K562 (cell line): ENCODE measurements around the gene DNAJC6. TPM values are rescaled to one million over a fixed set of nuclear protein-coding genes. Genes with fewer than 3 reads are reported as not detected.

ENCODE experiments used
- ATAC-seq: fragments of 200-7000 bp; cut with Tn5 transposase; 3 replicates; pipeline ENCODE4 v1.9.1; 2020; ENCODE audit warnings: moderate library complexity
- BruUV-seq: library from RNA; stranded (reverse); fragments of 400-500 nt; replicated peaks from 2 replicates; lab custom pipeline; 2021; lab: Mats Ljungman, UMichigan
- CTCF ChIA-PET: fragments of 300-600 bp; formaldehyde crosslinking; extraction: SDS; loops from one replicate; lab custom pipeline; 2021; ENCODE audit warnings: low intra/inter-chr PET ratio; lab: Yijun Ruan, JAX
- POLR2A ChIA-PET: fragments of 300-600, 350-650 bp; sonication (Branson Sonifier 250); formaldehyde crosslinking; extraction: SDS; loops from one replicate; lab custom pipeline; 2021; ENCODE audit warnings: antibody characterized with exemption, inconsistent platforms; lab: Yijun Ruan, JAX
- DNase-seq, 4 experiments: peaks; one replicate each; pipeline versions ENCODE4 v3.0.0 to v3.0.0-alpha.2; 2011 to 2018; ENCODE audit warnings: low spot score in 3 of 4, mixed read lengths in 3 of 4; ENCODE audit errors: extremely low read depth in 1 of 4
- FAIRE-seq: peaks from 2 replicates; lab custom pipeline; 2011; peaks lifted over from hg19 to GRCh38; lab: Jason Lieb, UNC
- H2AFZ ChIP-seq: 2 replicates; pipeline ENCODE4 v1.6.0; 2011; ENCODE audit warnings: low read depth, low read length, control low read depth, inconsistent platforms
- H3K27ac ChIP-seq: fragments of 200-600 bp; 3 replicates; pipeline ENCODE4 v1.8.0; 2011; ENCODE audit warnings: low read depth, mild to moderate bottlenecking, control low read depth, inconsistent platforms, low read length, moderate library complexity, mixed read lengths; ENCODE audit errors: extremely low read depth
- H3K27me3 ChIP-seq, 2 experiments: fragments of 300-600 bp in 1 of 2; 2 replicates in 1 of 2; 3 replicates in 1 of 2; pipeline versions ENCODE4 v1.6.0 to v1.8.0; 2011; ENCODE audit warnings: inconsistent platforms in 2 of 2, low read length in 2 of 2, mild to moderate bottlenecking in 1 of 2, mixed read lengths in 1 of 2, moderate library complexity in 1 of 2; ENCODE audit not compliant: control insufficient read depth in 2 of 2, insufficient read depth in 2 of 2
- H3K36me3 ChIP-seq: fragments of 300-600 bp; 3 replicates; pipeline ENCODE4 v1.8.0; 2011; ENCODE audit warnings: mild to moderate bottlenecking, low read length, inconsistent platforms; ENCODE audit not compliant: control insufficient read depth, insufficient read depth
- H3K4me1 ChIP-seq, 2 experiments: fragments of 200-600 bp in 1 of 2; replicated peaks in 1 of 2; 2 replicates in 1 of 2; 3 replicates in 1 of 2; pipeline versions ENCODE4 v1.5.1 to v1.8.0; 2011; ENCODE audit warnings: inconsistent platforms in 2 of 2, low read length in 2 of 2, mild to moderate bottlenecking in 1 of 2, mixed read lengths in 1 of 2, moderate library complexity in 1 of 2; ENCODE audit not compliant: control insufficient read depth in 2 of 2, insufficient read depth in 2 of 2
- H3K4me2 ChIP-seq: 2 replicates; pipeline ENCODE4 v1.6.1; 2011; ENCODE audit warnings: low read length, control low read depth, inconsistent platforms, mixed read lengths; ENCODE audit not compliant: insufficient read depth
- H3K4me3 ChIP-seq: fragments of 200-600 bp; sonication (generic), shearing (Covaris generic); 2 replicates; pipeline ENCODE4 v1.5.1; 2016; ENCODE audit warnings: control low read depth, inconsistent platforms
- H3K79me2 ChIP-seq: fragments of 200-600 bp; 3 replicates; pipeline ENCODE4 v1.8.0; 2011; ENCODE audit warnings: low read length, inconsistent platforms; ENCODE audit not compliant: control insufficient read depth, insufficient read depth
- H3K9ac ChIP-seq, 2 experiments: 2 replicates each; pipeline versions ENCODE4 v1.6.0 to v1.6.1; 2011; ENCODE audit warnings: low read depth in 2 of 2, low read length in 2 of 2, control low read depth in 1 of 2, inconsistent platforms in 1 of 2, mild to moderate bottlenecking in 1 of 2, mixed read lengths in 1 of 2; ENCODE audit not compliant: insufficient read depth in 1 of 2
- H3K9me1 ChIP-seq: one replicate; pipeline ENCODE4 v1.6.0; 2011; ENCODE audit warnings: inconsistent platforms, mild to moderate bottlenecking, low read length, moderate library complexity; ENCODE audit not compliant: control insufficient read depth, insufficient read depth
- H3K9me3 ChIP-seq: replicated peaks from 2 replicates; pipeline ENCODE4 v1.5.1; 2011; ENCODE audit warnings: low read depth, low read length, inconsistent platforms; ENCODE audit not compliant: control insufficient read depth, insufficient read depth
- H4K20me1 ChIP-seq: replicated peaks from 2 replicates; pipeline ENCODE4 v1.6.1; 2011; ENCODE audit warnings: low read length, inconsistent platforms, mixed read lengths; ENCODE audit not compliant: control insufficient read depth, insufficient read depth
- EP300 ChIP-seq: IDR thresholded peaks from 2 replicates; pipeline ENCODE4 v1.6.1; 2012; ENCODE audit warnings: low read length, improper control_type of control experiment
- HMGXB4 ChIP-seq: sonication (generic); formaldehyde crosslinking; IDR thresholded peaks from 2 replicates; pipeline ENCODE4 v1.8.1; 2023; ENCODE audit warnings: mild to moderate bottlenecking, missing genetic modification reagents
- NFIX ChIP-seq: fragments of 250-450 bp; sonication (Bioruptor Pico); IDR thresholded peaks from 2 replicates; pipeline ENCODE4 v1.4.0; 2020; ENCODE audit warnings: low read depth, mild to moderate bottlenecking, moderate library complexity
- POLR2B ChIP-seq: fragments of 450-650 bp; IDR thresholded peaks from 2 replicates; pipeline ENCODE4 v1.6.1; 2018; ENCODE audit warnings: low read depth; ENCODE audit not compliant: partially characterized antibody
- THAP12 ChIP-seq: fragments of 250-450 bp; sonication (Bioruptor Pico); IDR thresholded peaks from 2 replicates; pipeline ENCODE4 v1.9.0; 2021; ENCODE audit warnings: mild to moderate bottlenecking, inconsistent platforms
- TRIM28 ChIP-seq: fragments of 450-650 bp; IDR thresholded peaks from 2 replicates; pipeline ENCODE4 v1.6.1; 2017
- ZFP36 ChIP-seq: fragments of 150-350 bp; IDR thresholded peaks from 2 replicates; pipeline ENCODE4 v1.6.1; 2018; ENCODE audit warnings: low read length, low read depth; ENCODE audit not compliant: partially characterized antibody
- ZKSCAN3 ChIP-seq: fragments of 250-450 bp; sonication (Bioruptor Pico); IDR thresholded peaks from 2 replicates; pipeline ENCODE4 v1.4.0; 2020
- ZNF184 ChIP-seq: sonication (generic); formaldehyde crosslinking; IDR thresholded peaks from 2 replicates; pipeline ENCODE4 v1.5.0; 2020; ENCODE audit warnings: missing genetic modification reagents
- ZNF407 ChIP-seq: fragments of 450-650 bp; IDR thresholded peaks from 2 replicates; pipeline ENCODE4 v1.6.1; 2016; ENCODE audit warnings: low read depth
- WGBS: fragments of 100-300 bp; shearing (Covaris generic); methylation state at CpG from one replicate; pipeline ENCODE4 v1.1.6; 2016; ENCODE audit warnings: low coverage, mixed read lengths; ENCODE audit not compliant: insufficient coverage; ENCODE audit errors: missing lambda C conversion rate; 5-methylcytosine and 5-hydroxymethylcytosine counted together
- in situ Hi-C: fragments of 300-500 bp; cut with MboI; formaldehyde crosslinking; loops from 4 replicates; pipeline ENCODE4 v1.15.0; 2018; ENCODE audit warnings: inconsistent platforms, mixed read lengths
- intact Hi-C: fragments of 100-400 bp; cut with micrococcal nuclease; formaldehyde crosslinking; loops from 2 replicates; pipeline ENCODE4 v1.14.2; 2022
- polyA plus RNA-seq, 8 experiments: library from polyadenylated mRNA; depleted of rRNA in 4 of 8; stranded (reverse) in 5 of 8; unstranded in 3 of 8; fragments of >200 nt; fragmentation: Nextera tagmentation in 2 of 8; fragmentation: Illumina TruSeq in 1 of 8; extraction: Ambion mirVana in 2 of 8; extraction: Trizol in 1 of 8; gene quantifications; 2 replicates each; pipeline versions ENCODE4 v1.2.1 to v1.2.3, GENCODE V29; 2011 to 2014; ENCODE audit warnings: inconsistent platforms in 1 of 8, missing spikeins in 1 of 8
- total RNA-seq, 7 experiments: library from RNA; depleted of rRNA in 6 of 7; stranded (reverse); fragments of >200 nt in 6 of 7; fragmentation: Illumina TruSeq in 2 of 7; extraction: Trizol in 2 of 7; gene quantifications; 2 replicates each; pipeline versions ENCODE4 v1.2.1 to v1.2.3, GENCODE V29; 2011 to 2021; ENCODE audit warnings: low replicate concordance in 1 of 7

Gene DNAJC6
- total and polyA plus RNA-seq, 9 of the 15 experiments (the other 6 are each of a cell fraction or from before 2014, with no cell fraction given) = 6.7 to 78.7 (median 28.0) TPM

DNA sequence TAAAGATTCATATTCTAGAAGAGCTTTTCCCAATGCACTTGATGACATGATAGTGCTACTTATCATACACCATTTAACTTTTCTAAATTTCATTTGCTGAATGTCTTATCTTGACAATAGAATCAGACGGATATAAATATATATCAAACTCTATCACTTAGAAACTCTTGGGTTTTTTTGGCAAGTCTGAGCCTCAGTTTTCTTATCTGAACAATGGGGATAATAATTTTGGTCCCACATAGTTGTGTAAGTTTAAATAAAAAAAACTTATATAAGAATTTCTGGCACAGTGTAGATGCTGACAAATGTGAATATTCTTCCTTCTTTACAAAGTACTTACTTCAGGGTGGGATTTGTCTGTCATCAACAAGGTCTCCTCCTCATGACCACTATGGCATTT, 89.7 kb downstream of the DNAJC6 start (continued):
- no peak for TF ChIP-seq ZNF407

- no peaks in the 10 kb centered on the region for H3K79me2 ChIP-seq
- H2AFZ ChIP-seq = no peak overlapping the region
- TF ChIP-seq ZNF184 = no peak
- no peak for TF ChIP-seq HMGXB4 (CRISPR knock-in tag)
- no peak for TF ChIP-seq TRIM28
- no peak for TF ChIP-seq NFIX (CRISPR knock-in tag)
- no peak for TF ChIP-seq EP300
- no peak for TF ChIP-seq ZKSCAN3
- no peak for TF ChIP-seq THAP12 (CRISPR knock-in tag)
- no peak for TF ChIP-seq POLR2B
- no peak for TF ChIP-seq ZFP36
- H3K27ac ChIP-seq = no peak overlapping the region
- H3K9me3 ChIP-seq = no peaks in the 10 kb centered on the region
- H3K4me3 ChIP-seq = no peak overlapping the region
- H4K20me1 ChIP-seq = no peaks in the 10 kb centered on the region
- H3K9ac ChIP-seq = no peak overlapping the region
- ChIA-PET CTCF (no interaction called here), POLR2A (no interaction called here)
- H3K4me2 ChIP-seq = no peak overlapping the region
- in situ Hi-C loops (no loop called here), intact Hi-C loops (no loop called here)
- no peak for DNase-seq
- no peaks in the 10 kb centered on the region for H3K27me3 ChIP-seq
- peaks cover 94% of the 10 kb centered on the region for H3K36me3 ChIP-seq
- no peaks in the 10 kb centered on the region for H3K9me1 ChIP-seq
- FAIRE-seq = no peak
- no peak for ATAC-seq
- BruUV-seq = no TSS peak
- 93% methylated on average over 3 of the region's 3 CpGs for WGBS
- no peaks in the 10 kb centered on the region for H3K4me1 ChIP-seq
Measured at GRCh38 chr1:65401612-65402011, 92.3 kb downstream of the DNAJC6 start.
